ENCODE data around the gene DCBLD2.
A peak's percentile ranks its signal among the peaks of the same experiment; 100 is the strongest.

The DCBLD2 gene

GRCh38 chr3:98823791-98824190 is 77.7 kb downstream of the DCBLD2 start:
- no peak for DNase-seq (ENCODE audit: low spot score)
- Histone ChIP-seq H2BK5ac (ENCODE audit: low read length) (no peak overlapping the region), H2BK120ac (ENCODE audit: low read depth, low read length) (no peak overlapping the region), H2AFZ (ENCODE audit: low read length) (no peak overlapping the region), H2AK5ac (ENCODE audit: low read depth, low read length) (no peak overlapping the region), H3K4me2 (ENCODE audit: insufficient read depth, low read length, poor library complexity, severe bottlenecking) (no peak overlapping the region), H3K9ac (ENCODE audit: low read depth, low read length, poor library complexity) (no peak overlapping the region), H3K79me1 (ENCODE audit: low read depth, low read length) (peaks cover 5% of the 10 kb centered on the region), H2BK12ac (ENCODE audit: low read length) (no peak overlapping the region), H4K8ac (ENCODE audit: low read depth, low read length) (no peak overlapping the region), H3K18ac (ENCODE audit: low read length) (no peak overlapping the region), H3K14ac (ENCODE audit: low read length) (no peak overlapping the region), H2BK15ac (ENCODE audit: low read length) (no peak overlapping the region), H3K9me3 (replicated peaks in 1 of 2; ENCODE audit: control insufficient read depth in 2 of 2, insufficient read depth in 1 of 2, low read depth in 1 of 2, low read length in 2 of 2) (no peaks in the 10 kb centered on the region), H3K27me3 (ENCODE audit: control insufficient read depth in 3 of 3, insufficient read depth in 3 of 3, low read depth in 1 of 3, low read length in 3 of 3) (no peaks in the 10 kb centered on the region), H3K4me1 (ENCODE audit: control insufficient read depth in 2 of 2, insufficient read depth in 1 of 2, low read depth in 1 of 2, low read length in 2 of 2) (no peaks in the 10 kb centered on the region), H3K36me3 (replicated peaks in 1 of 2; ENCODE audit: control insufficient read depth in 2 of 2, insufficient read depth in 2 of 2, low read length in 2 of 2) (peaks cover 8 to 70% of the 10 kb centered on the region in 2 donors), H4K91ac (ENCODE audit: low read depth, low read length, poor library complexity) (no peak overlapping the region), H3K4me3 (ENCODE audit: low read length in 2 of 2) (peak overlapping the region in 1 of 2 donors; percentile 70), H3K23ac (ENCODE audit: low read depth, low read length, poor library complexity) (no peak overlapping the region), H3K27ac (replicated peaks; ENCODE audit: low read length) (no peak overlapping the region), H3K4ac (ENCODE audit: low read length) (no peak overlapping the region)
- WGBS, 2 donors (ENCODE audit: extremely low coverage in 2 of 2, insufficient read length in 2 of 2, insufficient replicate concordance in 1 of 2): no CpG with 5 or more reads among the region's 4 CpGs

- H3K27me3 ChIP-seq (ENCODE audit: control insufficient read depth in 3 of 3, insufficient read depth in 3 of 3, low read depth in 1 of 3, low read length in 3 of 3): no peaks in the 10 kb centered on the region
- H3K9ac ChIP-seq (ENCODE audit: low read depth, low read length, poor library complexity): no peak overlapping the region
- no peak overlapping the region for H4K91ac ChIP-seq (ENCODE audit: low read depth, low read length, poor library complexity)
- peaks cover 3% of the 10 kb centered on the region for H3K79me1 ChIP-seq (ENCODE audit: low read depth, low read length)
- H2AFZ ChIP-seq (ENCODE audit: low read length): no peak overlapping the region
- H2BK120ac ChIP-seq (ENCODE audit: low read depth, low read length): no peak overlapping the region
- no peak overlapping the region for H2BK5ac ChIP-seq (ENCODE audit: low read length)
- no peak overlapping the region for H3K4me2 ChIP-seq (ENCODE audit: insufficient read depth, low read length, poor library complexity, severe bottlenecking)
- no peak overlapping the region for H3K4me3 ChIP-seq (ENCODE audit: low read length in 2 of 2)
- no peak overlapping the region for H3K18ac ChIP-seq (ENCODE audit: low read length)
- peaks cover 12 to 90% of the 10 kb centered on the region in 2 donors for H3K36me3 ChIP-seq (replicated peaks in 1 of 2; ENCODE audit: control insufficient read depth in 2 of 2, insufficient read depth in 2 of 2, low read length in 2 of 2)
- H3K27ac ChIP-seq (replicated peaks; ENCODE audit: low read length): no peak overlapping the region
- WGBS, 2 donors (ENCODE audit: extremely low coverage in 2 of 2, insufficient read length in 2 of 2, insufficient replicate concordance in 1 of 2): no CpG with 5 or more reads among the region's 3 CpGs
- H3K14ac ChIP-seq (ENCODE audit: low read length): no peak overlapping the region
- no peaks in the 10 kb centered on the region for H3K4me1 ChIP-seq (ENCODE audit: control insufficient read depth in 2 of 2, insufficient read depth in 1 of 2, low read depth in 1 of 2, low read length in 2 of 2)
- H3K23ac ChIP-seq (ENCODE audit: low read depth, low read length, poor library complexity): no peak overlapping the region
- H2BK15ac ChIP-seq (ENCODE audit: low read length): no peak overlapping the region
- no peak overlapping the region for H2BK12ac ChIP-seq (ENCODE audit: low read length)
- H4K8ac ChIP-seq (ENCODE audit: low read depth, low read length): no peak overlapping the region
- H3K9me3 ChIP-seq (replicated peaks in 1 of 2; ENCODE audit: control insufficient read depth in 2 of 2, insufficient read depth in 1 of 2, low read depth in 1 of 2, low read length in 2 of 2): no peaks in the 10 kb centered on the region
- no peak for DNase-seq (ENCODE audit: low spot score)
- no peak overlapping the region for H3K4ac ChIP-seq (ENCODE audit: low read length)
- no peak overlapping the region for H2AK5ac ChIP-seq (ENCODE audit: low read depth, low read length)
Observed at GRCh38 chr3:98821063-98821462, 80.4 kb downstream of the DCBLD2 start.

GRCh38 chr3:98817547-98818041 is 83.9 kb downstream of the DCBLD2 start:
- no peak overlapping the region for H3K4me2 ChIP-seq (ENCODE audit: insufficient read depth, low read length, poor library complexity, severe bottlenecking)
- no peaks in the 10 kb centered on the region for H3K9me3 ChIP-seq (replicated peaks in 1 of 2; ENCODE audit: control insufficient read depth in 2 of 2, insufficient read depth in 1 of 2, low read depth in 1 of 2, low read length in 2 of 2)
- H4K91ac ChIP-seq (ENCODE audit: low read depth, low read length, poor library complexity): no peak overlapping the region
- no peak overlapping the region for H3K4ac ChIP-seq (ENCODE audit: low read length)
- H2BK5ac ChIP-seq (ENCODE audit: low read length): no peak overlapping the region
- peak; percentile 29 for DNase-seq (ENCODE audit: low spot score)
- no CpG with 5 or more reads among the region's 3 CpGs for WGBS, 2 donors (ENCODE audit: extremely low coverage in 2 of 2, insufficient read length in 2 of 2, insufficient replicate concordance in 1 of 2)
- H2BK15ac ChIP-seq (ENCODE audit: low read length): no peak overlapping the region
- no peaks in the 10 kb centered on the region for H3K27me3 ChIP-seq (ENCODE audit: control insufficient read depth in 3 of 3, insufficient read depth in 3 of 3, low read depth in 1 of 3, low read length in 3 of 3)
- no peaks in the 10 kb centered on the region for H3K4me1 ChIP-seq (ENCODE audit: control insufficient read depth in 2 of 2, insufficient read depth in 1 of 2, low read depth in 1 of 2, low read length in 2 of 2)
- H2BK12ac ChIP-seq (ENCODE audit: low read length): no peak overlapping the region
- no peak overlapping the region for H3K23ac ChIP-seq (ENCODE audit: low read depth, low read length, poor library complexity)
- H2BK120ac ChIP-seq (ENCODE audit: low read depth, low read length): no peak overlapping the region
- peaks cover 8 to 99% of the 10 kb centered on the region in 2 donors for H3K36me3 ChIP-seq (replicated peaks in 1 of 2; ENCODE audit: control insufficient read depth in 2 of 2, insufficient read depth in 2 of 2, low read length in 2 of 2)
- no peak overlapping the region for H3K14ac ChIP-seq (ENCODE audit: low read length)
- H3K18ac ChIP-seq (ENCODE audit: low read length): no peak overlapping the region
- H2AK5ac ChIP-seq (ENCODE audit: low read depth, low read length): no peak overlapping the region
- H3K9ac ChIP-seq (ENCODE audit: low read depth, low read length, poor library complexity): no peak overlapping the region
- H2AFZ ChIP-seq (ENCODE audit: low read length): no peak overlapping the region
- H3K27ac ChIP-seq (replicated peaks; ENCODE audit: low read length): no peak overlapping the region
- no peak overlapping the region for H4K8ac ChIP-seq (ENCODE audit: low read depth, low read length)
- no peaks in the 10 kb centered on the region for H3K79me1 ChIP-seq (ENCODE audit: low read depth, low read length)
- no peak overlapping the region for H3K4me3 ChIP-seq (ENCODE audit: low read length in 2 of 2)

- Histone ChIP-seq H2BK12ac (ENCODE audit: low read length) (no peak overlapping the region), H4K91ac (ENCODE audit: low read depth, low read length, poor library complexity) (no peak overlapping the region), H3K27me3 (ENCODE audit: control insufficient read depth in 3 of 3, insufficient read depth in 3 of 3, low read depth in 1 of 3, low read length in 3 of 3) (no peaks in the 10 kb centered on the region), H3K14ac (ENCODE audit: low read length) (no peak overlapping the region), H3K9ac (ENCODE audit: low read depth, low read length, poor library complexity) (no peak overlapping the region), H4K8ac (ENCODE audit: low read depth, low read length) (no peak overlapping the region), H2BK120ac (ENCODE audit: low read depth, low read length) (no peak overlapping the region), H2AK5ac (ENCODE audit: low read depth, low read length) (no peak overlapping the region), H2BK5ac (ENCODE audit: low read length) (no peak overlapping the region), H3K18ac (ENCODE audit: low read length) (no peak overlapping the region), H3K9me3 (replicated peaks in 1 of 2; ENCODE audit: control insufficient read depth in 2 of 2, insufficient read depth in 1 of 2, low read depth in 1 of 2, low read length in 2 of 2) (no peaks in the 10 kb centered on the region), H2AFZ (ENCODE audit: low read length) (no peak overlapping the region), H2BK15ac (ENCODE audit: low read length) (no peak overlapping the region), H3K23ac (ENCODE audit: low read depth, low read length, poor library complexity) (no peak overlapping the region), H3K27ac (replicated peaks; ENCODE audit: low read length) (no peak overlapping the region), H3K4ac (ENCODE audit: low read length) (no peak overlapping the region), H3K79me1 (ENCODE audit: low read depth, low read length) (no peaks in the 10 kb centered on the region), H3K36me3 (replicated peaks in 1 of 2; ENCODE audit: control insufficient read depth in 2 of 2, insufficient read depth in 2 of 2, low read length in 2 of 2) (peaks cover 13 to 99% of the 10 kb centered on the region in 2 donors), H3K4me1 (ENCODE audit: control insufficient read depth in 2 of 2, insufficient read depth in 1 of 2, low read depth in 1 of 2, low read length in 2 of 2) (no peaks in the 10 kb centered on the region), H3K4me2 (ENCODE audit: insufficient read depth, low read length, poor library complexity, severe bottlenecking) (no peak overlapping the region), H3K4me3 (ENCODE audit: low read length in 2 of 2) (no peak overlapping the region)
- WGBS, 2 donors (ENCODE audit: extremely low coverage in 2 of 2, insufficient read length in 2 of 2, insufficient replicate concordance in 1 of 2): no CpG with 5 or more reads among the region's 5 CpGs
- no peak for DNase-seq (ENCODE audit: low spot score)
Observed at GRCh38 chr3:98814817-98815420, 86.6 kb downstream of the DCBLD2 start.
